H9 (cell line): Measurements from ENCODE around the gene FNDC3B. TPM values are rescaled to one million over a fixed set of nuclear protein-coding genes. Genes with fewer than 3 reads are reported as not detected.

ENCODE experiments used
- DNase-seq: peaks from one replicate; pipeline ENCODE4 v3.0.0-alpha.2; 2017
- H2AFZ ChIP-seq: one replicate; pipeline ENCODE4 v1.6.1; 2013; ENCODE audit warnings: mild to moderate bottlenecking, low read length, control low read depth, moderate library complexity
- H2AK5ac ChIP-seq: 2 replicates; pipeline ENCODE4 v1.6.1; 2013; ENCODE audit warnings: low read length, control low read depth, mixed read lengths; ENCODE audit not compliant: insufficient read length
- H2BK120ac ChIP-seq: one replicate; pipeline ENCODE4 v1.6.1; 2013; ENCODE audit warnings: low read depth, mild to moderate bottlenecking, low read length, control low read depth, inconsistent platforms; ENCODE audit not compliant: poor library complexity, severe bottlenecking
- H2BK12ac ChIP-seq: 2 replicates; pipeline ENCODE4 v1.6.1; 2013; ENCODE audit warnings: low read length, control low read depth, mixed read lengths, low read depth; ENCODE audit not compliant: insufficient read length
- H2BK15ac ChIP-seq: 2 replicates; pipeline ENCODE4 v1.6.1; 2013; ENCODE audit warnings: low read depth, low read length, control low read depth
- H2BK20ac ChIP-seq: one replicate; pipeline ENCODE4 v1.6.1; 2013; ENCODE audit warnings: low read depth, mild to moderate bottlenecking, low read length, control low read depth, inconsistent platforms; ENCODE audit not compliant: poor library complexity, severe bottlenecking
- H2BK5ac ChIP-seq: 2 replicates; pipeline ENCODE4 v1.6.1; 2013; ENCODE audit warnings: low read length, control low read depth, mixed read lengths; ENCODE audit not compliant: insufficient read length
- H3K14ac ChIP-seq: 2 replicates; pipeline ENCODE4 v1.6.1; 2013; ENCODE audit warnings: low read length, control low read depth; ENCODE audit not compliant: insufficient read depth
- H3K18ac ChIP-seq: 2 replicates; pipeline ENCODE4 v1.6.1; 2013; ENCODE audit warnings: low read depth, mild to moderate bottlenecking, mixed read lengths, low read length, control low read depth; ENCODE audit not compliant: insufficient read length
- H3K23ac ChIP-seq: 2 replicates; pipeline ENCODE4 v1.6.1; 2013; ENCODE audit warnings: low read length, control low read depth, mixed read lengths, low read depth; ENCODE audit not compliant: insufficient read length
- H3K23me2 ChIP-seq: 2 replicates; pipeline ENCODE4 v1.6.1; 2013; ENCODE audit warnings: low read depth, mild to moderate bottlenecking, mixed read lengths, low read length, control low read depth; ENCODE audit not compliant: insufficient read length, poor library complexity, severe bottlenecking
- H3K27ac ChIP-seq: 2 replicates; pipeline ENCODE4 v1.5.1; 2013; ENCODE audit warnings: low read length, control low read depth, mixed read lengths, low read depth; ENCODE audit not compliant: insufficient read length
- H3K27me3 ChIP-seq: 2 replicates; pipeline ENCODE4 v1.6.1; 2013; ENCODE audit warnings: low read length, control low read depth, inconsistent platforms; ENCODE audit not compliant: insufficient read depth
- H3K4ac ChIP-seq: 2 replicates; pipeline ENCODE4 v1.6.1; 2013; ENCODE audit warnings: low read depth, mild to moderate bottlenecking, control low read depth, inconsistent platforms, low read length, moderate library complexity
- H3K4me1 ChIP-seq: 2 replicates; pipeline ENCODE4 v1.6.1; 2013; ENCODE audit warnings: low read length, control low read depth, inconsistent platforms; ENCODE audit not compliant: insufficient read depth
- H3K4me2 ChIP-seq: 2 replicates; pipeline ENCODE4 v1.6.1; 2013; ENCODE audit warnings: low read length, control low read depth, mixed read lengths; ENCODE audit not compliant: insufficient read length, insufficient read depth
- H3K56ac ChIP-seq: 2 replicates; pipeline ENCODE4 v1.6.1; 2013; ENCODE audit warnings: low read depth, mild to moderate bottlenecking, mixed read lengths, low read length, control low read depth; ENCODE audit not compliant: insufficient read length
- H3K79me1 ChIP-seq: 2 replicates; pipeline ENCODE4 v1.6.1; 2013; ENCODE audit warnings: low read depth, mild to moderate bottlenecking, moderate library complexity, low read length, control low read depth, inconsistent platforms; ENCODE audit not compliant: insufficient read depth, poor library complexity, severe bottlenecking
- H3K79me2 ChIP-seq: 2 replicates; pipeline ENCODE4 v1.6.1; 2013; ENCODE audit warnings: low read length, control low read depth, inconsistent platforms; ENCODE audit not compliant: insufficient read depth
- H3K9ac ChIP-seq: 2 replicates; pipeline ENCODE4 v1.6.1; 2013; ENCODE audit warnings: low read length, control low read depth, mixed read lengths; ENCODE audit not compliant: insufficient read length; ENCODE audit errors: extremely low read depth
- H3K9me3 ChIP-seq: one replicate; pipeline ENCODE4 v1.6.1; 2013; ENCODE audit warnings: low read depth, low read length, inconsistent platforms; ENCODE audit not compliant: control insufficient read depth
- H3T11ph ChIP-seq: one replicate; pipeline ENCODE4 v1.6.1; 2013; ENCODE audit warnings: mild to moderate bottlenecking, low read length, control low read depth, inconsistent platforms
- H4K20me1 ChIP-seq: one replicate; pipeline ENCODE4 v1.6.1; 2013; ENCODE audit not compliant: control insufficient read depth, insufficient read length, insufficient read depth
- H4K5ac ChIP-seq: 2 replicates; pipeline ENCODE4 v1.6.1; 2013; ENCODE audit warnings: low read depth, mild to moderate bottlenecking, mixed read lengths, low read length, control low read depth; ENCODE audit not compliant: insufficient read length
- H4K8ac ChIP-seq: replicated peaks from 2 replicates; pipeline ENCODE4 v1.6.1; 2013; ENCODE audit warnings: low read length, control low read depth, mixed read lengths, low read depth; ENCODE audit not compliant: insufficient read length
- H4K91ac ChIP-seq: 2 replicates; pipeline ENCODE4 v1.6.1; 2013; ENCODE audit warnings: low read depth, mild to moderate bottlenecking, moderate library complexity, mixed read lengths, low read length, control low read depth; ENCODE audit not compliant: insufficient read length
- H3K27ac Mint-ChIP-seq, 3 experiments: 2 replicates in 2 of 3; 3 replicates in 1 of 3; pipeline ENCODE4 v1.8.0; 2020 to 2021; ENCODE audit warnings: mixed read lengths in 3 of 3, mild to moderate bottlenecking in 1 of 3, moderate library complexity in 1 of 3
- H3K27me3 Mint-ChIP-seq: 2 replicates; pipeline ENCODE4 v1.8.0; 2021; ENCODE audit warnings: low read depth, mild to moderate bottlenecking, moderate library complexity, mixed read lengths
- H3K36me3 Mint-ChIP-seq, 3 experiments: 2 replicates in 2 of 3; 3 replicates in 1 of 3; pipeline ENCODE4 v1.8.0; 2020 to 2021; ENCODE audit warnings: low read depth in 3 of 3, mixed read lengths in 3 of 3; ENCODE audit not compliant: insufficient read depth in 1 of 3
- H3K4me1 Mint-ChIP-seq, 2 experiments: 2 replicates each; pipeline ENCODE4 v1.8.0; 2020; ENCODE audit warnings: mixed read lengths in 2 of 2
- H3K4me3 Mint-ChIP-seq, 2 experiments: 2 replicates in 1 of 2; 3 replicates in 1 of 2; pipeline ENCODE4 v1.8.0; 2020 to 2021; ENCODE audit warnings: mild to moderate bottlenecking in 2 of 2, mixed read lengths in 2 of 2, moderate library complexity in 1 of 2
- H3K9me3 Mint-ChIP-seq, 2 experiments: 2 replicates in 1 of 2; 3 replicates in 1 of 2; pipeline ENCODE4 v1.8.0; 2020; ENCODE audit warnings: mild to moderate bottlenecking in 2 of 2, mixed read lengths in 2 of 2, moderate library complexity in 1 of 2
- WGBS: extraction: QIAGEN DNeasy Blood & Tissue Kit; methylation state at CpG from one replicate; pipeline ENCODE4 v1.1.7; 2013; ENCODE audit warnings: missing lambda C conversion rate, low lambda C conversion rate, mixed read lengths; ENCODE audit not compliant: insufficient read length; ENCODE audit errors: extremely low coverage; 5-methylcytosine and 5-hydroxymethylcytosine counted together
- total RNA-seq: library from RNA; stranded (reverse); gene quantifications from 2 replicates; pipeline ENCODE4 v1.2.1, GENCODE V29; 2021
- TF ChIP-seq, protein P1 (sequence below): fragments of 200-600 bp; sonication (generic); conservative IDR thresholded peaks from 3 replicates; pipeline ENCODE4 v1.8.0; 2021; ENCODE audit warnings: antibody characterized with exemption, mild to moderate bottlenecking

Gene FNDC3B
- total RNA-seq, 1 experiment from 2014 or later = 43.8 TPM

DNA sequence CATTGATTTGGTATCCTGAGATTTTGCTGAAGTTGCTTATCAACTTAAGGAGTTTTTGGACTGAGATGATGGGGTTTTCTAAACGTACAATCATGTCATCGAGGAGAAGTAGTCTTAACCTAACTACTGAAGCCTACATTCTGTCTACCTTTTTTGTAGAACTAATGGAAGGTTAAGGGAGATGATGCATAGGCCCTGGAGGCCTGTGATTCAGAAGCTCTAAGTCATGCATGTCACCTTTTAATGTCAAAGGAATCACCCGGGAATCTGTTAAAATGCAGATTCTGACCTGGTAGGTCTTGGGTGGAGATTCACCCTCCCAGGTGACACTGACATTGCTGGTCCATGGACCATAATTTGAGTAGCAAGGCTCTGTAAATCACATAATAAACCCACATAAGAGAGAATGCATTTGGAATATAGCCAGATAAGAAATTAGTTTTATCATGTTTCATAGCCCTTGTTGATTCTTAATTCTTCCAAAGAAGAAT lies 344.0 kb downstream of the FNDC3B start:
- DNase-seq = no peak
- Histone ChIP-seq H2BK20ac (no peak overlapping the region), H3K79me1 (no peaks in the 10 kb centered on the region), H4K91ac (no peak overlapping the region), H2BK15ac (no peak overlapping the region), H3K56ac (no peak overlapping the region), H3K23ac (no peak overlapping the region), H3K14ac (no peak overlapping the region), H3T11ph (no peak overlapping the region), H4K5ac (no peak overlapping the region), H3K4me2 (no peak overlapping the region), H3K4ac (no peak overlapping the region), H2BK5ac (no peak overlapping the region), H3K79me2 (no peaks in the 10 kb centered on the region), H3K9me3 (no peaks in the 10 kb centered on the region), H4K8ac (no peak overlapping the region), H2BK120ac (no peak overlapping the region), H3K27me3 (no peaks in the 10 kb centered on the region), H3K4me1 (peaks cover 2% of the 10 kb centered on the region; the same call in 1 of the 2 replicates), H3K27ac (no peak overlapping the region), H2AFZ (no peak overlapping the region), H3K23me2 (no peaks in the 10 kb centered on the region), H3K9ac (no peak overlapping the region), H2AK5ac (no peak overlapping the region), H4K20me1 (no peaks in the 10 kb centered on the region), H2BK12ac (no peak overlapping the region), H3K18ac (no peak overlapping the region)
- H3K27ac Mint-ChIP-seq = no peak overlapping the region
- no peak overlapping the region for H3K4me3 Mint-ChIP-seq
- TF ChIP-seq, protein P1, sequence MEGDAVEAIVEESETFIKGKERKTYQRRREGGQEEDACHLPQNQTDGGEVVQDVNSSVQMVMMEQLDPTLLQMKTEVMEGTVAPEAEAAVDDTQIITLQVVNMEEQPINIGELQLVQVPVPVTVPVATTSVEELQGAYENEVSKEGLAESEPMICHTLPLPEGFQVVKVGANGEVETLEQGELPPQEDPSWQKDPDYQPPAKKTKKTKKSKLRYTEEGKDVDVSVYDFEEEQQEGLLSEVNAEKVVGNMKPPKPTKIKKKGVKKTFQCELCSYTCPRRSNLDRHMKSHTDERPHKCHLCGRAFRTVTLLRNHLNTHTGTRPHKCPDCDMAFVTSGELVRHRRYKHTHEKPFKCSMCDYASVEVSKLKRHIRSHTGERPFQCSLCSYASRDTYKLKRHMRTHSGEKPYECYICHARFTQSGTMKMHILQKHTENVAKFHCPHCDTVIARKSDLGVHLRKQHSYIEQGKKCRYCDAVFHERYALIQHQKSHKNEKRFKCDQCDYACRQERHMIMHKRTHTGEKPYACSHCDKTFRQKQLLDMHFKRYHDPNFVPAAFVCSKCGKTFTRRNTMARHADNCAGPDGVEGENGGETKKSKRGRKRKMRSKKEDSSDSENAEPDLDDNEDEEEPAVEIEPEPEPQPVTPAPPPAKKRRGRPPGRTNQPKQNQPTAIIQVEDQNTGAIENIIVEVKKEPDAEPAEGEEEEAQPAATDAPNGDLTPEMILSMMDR = no peak
- peaks cover 43 to 47% (median 45%) of the 10 kb centered on the region in 3 experiments for H3K36me3 Mint-ChIP-seq
- no peaks in the 10 kb centered on the region for H3K27me3 Mint-ChIP-seq
- no CpG with 5 or more reads among the region's 3 CpGs for WGBS
- H3K9me3 Mint-ChIP-seq = peaks cover 17 to 25% of the 10 kb centered on the region in 2 experiments; a peak in 4 of 5 replicates
- peaks cover 5 to 6% of the 10 kb centered on the region in 2 experiments for H3K4me1 Mint-ChIP-seq
